Measurements from ENCODE around the gene WIPF3.
A peak's percentile ranks its signal among the peaks of the same experiment; 100 is the strongest.

Gene WIPF3

GRCh38 chr7:29851487-29851886 is 45.2 kb downstream of the WIPF3 start:
- no peak for DNase-seq

GRCh38 chr7:29852457-29852856 is 46.1 kb downstream of the WIPF3 start:
- no peak for DNase-seq

- no peak for DNase-seq
Measured at GRCh38 chr7:29853072-29853471, 46.8 kb downstream of the WIPF3 start.

- DNase-seq, result peak; percentile 57
Measured at GRCh38 chr7:29853789-29854188, 47.5 kb downstream of the WIPF3 start.

GRCh38 chr7:29854257-29854938 is 48.1 kb downstream of the WIPF3 start:
- DNase-seq, result peak; percentile 80

GRCh38 chr7:29857654-29858053 is 51.3 kb downstream of the WIPF3 start:
- no peak for DNase-seq

- DNase-seq, result no peak
Measured at GRCh38 chr7:29858191-29858951, 52.1 kb downstream of the WIPF3 start.

GRCh38 chr7:29859104-29859503 is 52.8 kb downstream of the WIPF3 start:
- no peak for DNase-seq

GRCh38 chr7:29859524-29860185 is 53.3 kb downstream of the WIPF3 start:
- no peak for DNase-seq

GRCh38 chr7:29860186-29860585 is 53.9 kb downstream of the WIPF3 start:
- no peak for DNase-seq

GRCh38 chr7:29861884-29862283 is 55.6 kb downstream of the WIPF3 start:
- no peak for DNase-seq

- peak; percentile 23 for DNase-seq
Measured at GRCh38 chr7:29864656-29865055, 58.3 kb downstream of the WIPF3 start.

GRCh38 chr7:29865526-29865925 is 59.2 kb downstream of the WIPF3 start:
- DNase-seq, result no peak

- DNase-seq, result no peak
Measured at GRCh38 chr7:29866490-29866930, 60.2 kb downstream of the WIPF3 start.

GRCh38 chr7:29871787-29872398 is 65.6 kb downstream of the WIPF3 start:
- DNase-seq, result no peak

GRCh38 chr7:29873644-29874294 is 67.5 kb downstream of the WIPF3 start:
- no peak for DNase-seq

GRCh38 chr7:29875741-29876140 is 69.4 kb downstream of the WIPF3 start:
- no peak for DNase-seq

- no peak for DNase-seq
Measured at GRCh38 chr7:29877196-29877595, 70.9 kb downstream of the WIPF3 start.

GRCh38 chr7:29878081-29878688 is 71.9 kb downstream of the WIPF3 start:
- DNase-seq, result peak; percentile 60

- no peak for DNase-seq
Measured at GRCh38 chr7:29879609-29880008, 73.3 kb downstream of the WIPF3 start.

GRCh38 chr7:29881724-29882123 is 75.4 kb downstream of the WIPF3 start:
- DNase-seq, result no peak

GRCh38 chr7:29882481-29882880 is 76.2 kb downstream of the WIPF3 start:
- no peak for DNase-seq

Measured in NCI-H1105 treated with DMSO at 0.1 percent for 48 hours (cell line).